Left ventricle myocardium inferior (tissue), 1 donor: ENCODE data around the gene ACACB. TPM values are rescaled to one million over a fixed set of nuclear protein-coding genes. Genes with fewer than 3 reads are reported as not detected.

ENCODE experiments used
- DNase-seq: peaks from one replicate; pipeline ENCODE4 v3.0.0-alpha.2; 2020
- H3K27ac ChIP-seq: fragments of 200-600 bp; replicated peaks from 2 replicates; pipeline ENCODE4 v1.8.0; 2021
- H3K27me3 ChIP-seq: fragments of 200-600 bp; 2 replicates; pipeline ENCODE4 v1.8.0; 2021; ENCODE audit warnings: low read depth
- H3K36me3 ChIP-seq: fragments of 200-600 bp; 2 replicates; pipeline ENCODE4 v1.8.0; 2021
- H3K4me1 ChIP-seq: fragments of 200-600 bp; 2 replicates; pipeline ENCODE4 v1.8.0; 2021
- H3K4me3 ChIP-seq: fragments of 200-600 bp; 2 replicates; pipeline ENCODE4 v1.8.0; 2021; ENCODE audit warnings: mild to moderate bottlenecking, moderate library complexity
- H3K9me3 ChIP-seq: fragments of 200-600 bp; replicated peaks from 2 replicates; pipeline ENCODE4 v1.8.0; 2021
- CTCF ChIP-seq: fragments of 200-600 bp; IDR thresholded peaks from 2 replicates; pipeline ENCODE4 v1.8.0; 2021; ENCODE audit warnings: antibody characterized with exemption, mild to moderate bottlenecking, borderline replicate concordance
- intact Hi-C: fragments of 100-400 bp; cut with micrococcal nuclease; formaldehyde crosslinking; loops from one replicate; pipeline ENCODE4 v1.11.0; 2022
- total RNA-seq: library from RNA; stranded (reverse); fragmentation: NEBNext Ultra II Directional; extraction: Animal tissue kit (Norgen Biotek cat#: 25700); gene quantifications from one replicate; pipeline ENCODE4 v1.2.1, GENCODE V29; 2021
- donor health status: DM: no; HTN: yes; CAD: no; lungs with severe emphysema.

ACACB gene
- total RNA-seq, 1 donor from 2014 or later, result 123 TPM

GRCh38 chr12:109116611-109116949, 193 bp downstream of the ACACB start:
- TF ChIP-seq CTCF, result no peak
- intact Hi-C loops, result no loop called here

GRCh38 chr12:109120095-109120494, 3.7 kb downstream of the ACACB start:
- TF ChIP-seq CTCF, result no peak
- intact Hi-C loops, result no loop called here
- H3K27me3 ChIP-seq, result no peaks in the 10 kb centered on the region
- H3K4me3 ChIP-seq, result peak overlapping the region; percentile 65
- peaks cover 17% of the 10 kb centered on the region for H3K36me3 ChIP-seq
- H3K9me3 ChIP-seq, result no peaks in the 10 kb centered on the region
- peaks cover 92% of the 10 kb centered on the region for H3K4me1 ChIP-seq
- peak overlapping the region; percentile 97 for H3K27ac ChIP-seq
- DNase-seq, result no peak

More at GRCh38 chr12:109116611-109116949, 193 bp downstream of the ACACB start:
- Histone ChIP-seq H3K4me3 (peak overlapping the region; percentile 65), H3K9me3 (no peaks in the 10 kb centered on the region), H3K27ac (peak overlapping the region; percentile 97), H3K27me3 (no peaks in the 10 kb centered on the region), H3K36me3 (peaks cover 12% of the 10 kb centered on the region), H3K4me1 (peaks cover 99% of the 10 kb centered on the region)
- no peak for DNase-seq

- H3K36me3 ChIP-seq, result peaks cover 18% of the 10 kb centered on the region
- peak overlapping the region; percentile 65 for H3K4me3 ChIP-seq
- no peak for TF ChIP-seq CTCF
- no peaks in the 10 kb centered on the region for H3K27me3 ChIP-seq
- H3K9me3 ChIP-seq, result no peaks in the 10 kb centered on the region
- DNase-seq, result no peak
- H3K27ac ChIP-seq, result peak overlapping the region; percentile 97
- intact Hi-C loops, result no loop called here
- H3K4me1 ChIP-seq, result peaks cover 91% of the 10 kb centered on the region
These were observed 4.2 kb downstream of the ACACB start for GRCh38 chr12:109120557-109120956.

- TF ChIP-seq CTCF, result no peak
- peaks cover 90% of the 10 kb centered on the region for H3K4me1 ChIP-seq
- peak overlapping the region; percentile 97 for H3K27ac ChIP-seq
- peaks cover 27% of the 10 kb centered on the region for H3K36me3 ChIP-seq
- H3K4me3 ChIP-seq, result peak overlapping the region; percentile 65
- no peaks in the 10 kb centered on the region for H3K9me3 ChIP-seq
- no peaks in the 10 kb centered on the region for H3K27me3 ChIP-seq
- intact Hi-C loops, result no loop called here
- DNase-seq, result no peak
These were observed 5.0 kb downstream of the ACACB start for GRCh38 chr12:109121346-109121880.

GRCh38 chr12:109124878-109125648, 8.7 kb downstream of the ACACB start:
- no peak for DNase-seq
- H3K27me3 ChIP-seq, result no peaks in the 10 kb centered on the region
- peaks cover 90% of the 10 kb centered on the region for H3K4me1 ChIP-seq
- no peaks in the 10 kb centered on the region for H3K9me3 ChIP-seq
- peaks cover 37% of the 10 kb centered on the region for H3K36me3 ChIP-seq
- TF ChIP-seq CTCF, result no peak
- H3K4me3 ChIP-seq, result peak overlapping the region; percentile 26
- H3K27ac ChIP-seq, result peak overlapping the region; percentile 97
- intact Hi-C loops, result no loop called here
